ACC112 (cell line): ENCODE results near the gene P2RX4.

Source experiments
- H2AFZ ChIP-seq: fragments of 200-600 bp; sonication (generic); one replicate; pipeline ENCODE4 v1.6.0; 2017; ENCODE audit warnings: antibody characterized with exemption, low read length; ENCODE audit not compliant: unreplicated experiment
- H3K27ac ChIP-seq: fragments of 200-600 bp; sonication (generic); 2 replicates; pipeline ENCODE4 v1.5.1; 2014; ENCODE audit warnings: low read depth, mild to moderate bottlenecking, antibody characterized with exemption, low read length, moderate library complexity
- H3K27me3 ChIP-seq: fragments of 200-600 bp; sonication (generic); 2 replicates; pipeline ENCODE4 v1.6.1; 2014; ENCODE audit warnings: mild to moderate bottlenecking, antibody characterized with exemption, low read length, moderate library complexity, mixed read lengths; ENCODE audit not compliant: insufficient read depth
- H3K36me3 ChIP-seq: fragments of 200-600 bp; sonication (generic); 2 replicates; pipeline ENCODE4 v1.6.1; 2016; ENCODE audit warnings: mild to moderate bottlenecking, antibody characterized with exemption, low read length, moderate library complexity, mixed read lengths; ENCODE audit not compliant: insufficient read depth
- H3K4me1 ChIP-seq: fragments of 200-600 bp; sonication (generic); one replicate; pipeline ENCODE4 v1.6.1; 2016; ENCODE audit warnings: low read length, mixed read lengths; ENCODE audit not compliant: insufficient read depth, unreplicated experiment, control insufficient read depth
- H3K4me3 ChIP-seq: fragments of 200-600 bp; sonication (generic); 2 replicates; pipeline ENCODE4 v1.5.1; 2014; ENCODE audit warnings: mild to moderate bottlenecking, low read depth, low read length
- H3K79me2 ChIP-seq: fragments of 200-600 bp; sonication (generic); one replicate; pipeline ENCODE4 v1.6.0; 2016; ENCODE audit warnings: low read length; ENCODE audit not compliant: control insufficient read depth, unreplicated experiment, insufficient read depth

Gene P2RX4

DNA sequence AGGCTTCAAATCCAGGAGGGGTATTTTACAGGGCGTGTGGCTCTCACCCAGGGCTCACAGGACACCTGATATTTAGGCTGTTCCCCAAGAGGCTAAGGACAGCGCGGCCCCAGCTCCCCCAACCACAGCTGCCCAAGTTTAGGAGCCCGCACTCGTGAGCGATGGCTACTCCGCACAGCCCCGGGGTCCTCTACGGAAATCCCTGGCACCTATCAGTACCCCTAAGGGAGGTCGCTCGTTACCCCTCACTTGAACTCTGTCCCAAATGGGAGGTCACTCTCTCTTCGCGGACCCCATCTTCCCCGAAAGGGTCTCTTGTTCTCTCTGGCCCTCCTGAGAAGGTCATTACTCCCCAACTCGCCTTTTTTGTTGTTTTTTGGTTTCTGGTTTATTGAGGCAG lies 708 bp upstream of the P2RX4 start:
- Histone ChIP-seq H2AFZ (no peak overlapping the region), H3K27me3 (no peaks in the 10 kb centered on the region), H3K79me2 (no peaks in the 10 kb centered on the region), H3K36me3 (no peaks in the 10 kb centered on the region), H3K4me3 (peak overlapping the region; percentile 92; the same call in 1 of the 2 replicates), H3K4me1 (peaks cover 5% of the 10 kb centered on the region), H3K27ac (no peak overlapping the region)

DNA sequence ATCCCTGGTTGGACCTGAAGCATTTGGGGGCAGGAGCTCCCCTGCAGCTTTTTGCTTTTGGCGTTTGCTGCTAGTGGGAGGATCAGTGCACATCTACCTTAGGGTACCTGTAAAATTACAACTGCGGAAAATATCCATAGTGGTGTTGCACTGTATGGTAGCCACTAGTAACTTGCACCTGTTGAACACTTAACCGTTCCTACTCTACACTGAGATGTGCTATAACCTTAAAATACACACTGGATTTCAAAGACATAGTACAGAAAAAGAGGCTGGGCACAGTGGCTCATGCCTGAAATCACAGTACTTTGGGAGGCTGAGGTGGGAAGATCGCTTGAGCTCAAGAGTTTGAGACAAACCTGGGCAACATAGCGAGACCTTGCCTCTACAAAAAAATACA lies 2.9 kb downstream of the P2RX4 start:
- H3K36me3 ChIP-seq: no peaks in the 10 kb centered on the region
- H2AFZ ChIP-seq: no peak overlapping the region
- no peaks in the 10 kb centered on the region for H3K79me2 ChIP-seq
- no peak overlapping the region for H3K27ac ChIP-seq
- H3K4me1 ChIP-seq: peaks cover 18% of the 10 kb centered on the region
- no peaks in the 10 kb centered on the region for H3K27me3 ChIP-seq
- no peak overlapping the region for H3K4me3 ChIP-seq

- peaks cover 18% of the 10 kb centered on the region for H3K4me1 ChIP-seq
- H3K27me3 ChIP-seq: no peaks in the 10 kb centered on the region
- H3K27ac ChIP-seq: peak overlapping the region; percentile 86
- H3K36me3 ChIP-seq: peaks cover 5% of the 10 kb centered on the region; the same call in 1 of the 2 replicates
- H3K4me3 ChIP-seq: peak overlapping the region; percentile 0; the same call in 1 of the 2 replicates
- no peak overlapping the region for H2AFZ ChIP-seq
- H3K79me2 ChIP-seq: no peaks in the 10 kb centered on the region
Observed at GRCh38 chr12:121214166-121214777, 4.3 kb downstream of the P2RX4 start.

DNA sequence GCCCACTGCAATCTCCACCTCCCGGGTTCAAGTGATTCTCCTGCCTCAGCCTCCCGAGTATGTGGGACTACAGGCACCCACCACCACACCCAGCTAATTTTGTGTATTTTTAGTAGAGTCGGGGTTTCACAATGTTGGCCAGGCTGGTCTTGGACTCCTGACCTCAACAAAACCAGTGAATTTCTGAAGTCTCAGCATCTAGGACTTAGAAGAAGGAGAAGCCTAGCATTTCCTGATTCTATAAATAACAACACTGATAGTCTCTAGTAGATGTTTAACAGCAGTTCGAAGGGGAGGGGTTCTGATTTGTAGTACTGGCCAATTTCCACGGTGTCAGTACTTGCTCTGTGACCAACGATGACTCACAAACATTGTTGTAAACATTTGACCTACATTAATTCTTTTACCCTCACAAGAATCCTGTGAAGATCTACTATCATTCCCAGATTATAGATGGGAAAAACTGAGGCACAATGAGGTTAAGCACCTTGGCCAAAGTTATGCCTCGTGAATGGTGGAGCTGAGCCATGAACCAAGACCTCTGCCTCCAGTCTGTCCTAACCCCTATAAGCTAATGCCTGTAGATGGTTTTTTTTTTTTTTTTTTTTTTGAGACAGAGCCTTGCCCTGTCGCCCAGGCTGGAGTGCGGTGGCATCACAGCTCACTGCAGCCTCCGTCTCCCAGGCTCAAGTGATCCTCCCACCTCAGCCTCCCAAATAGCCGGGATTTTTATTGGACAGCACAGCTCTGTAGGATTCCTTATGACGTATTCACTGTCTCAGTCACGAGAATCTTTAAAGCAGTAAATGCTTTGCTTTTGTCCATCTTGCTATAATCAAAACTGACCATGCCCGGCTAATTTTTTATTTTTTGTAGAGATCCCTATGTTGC lies 5.2 kb downstream of the P2RX4 start:
- no peaks in the 10 kb centered on the region for H3K27me3 ChIP-seq
- peaks cover 18% of the 10 kb centered on the region for H3K4me1 ChIP-seq
- H2AFZ ChIP-seq: no peak overlapping the region
- H3K36me3 ChIP-seq: peaks cover 5% of the 10 kb centered on the region; the same call in 1 of the 2 replicates
- H3K27ac ChIP-seq: peak overlapping the region; percentile 86
- no peaks in the 10 kb centered on the region for H3K79me2 ChIP-seq
- H3K4me3 ChIP-seq: peak overlapping the region; percentile 0

GRCh38 chr12:121216102-121216501 lies 6.2 kb downstream of the P2RX4 start:
- H3K27me3 ChIP-seq: no peaks in the 10 kb centered on the region
- no peak overlapping the region for H3K4me3 ChIP-seq
- peaks cover 5% of the 10 kb centered on the region; the same call in 1 of the 2 replicates for H3K36me3 ChIP-seq
- H3K27ac ChIP-seq: no peak overlapping the region
- H3K79me2 ChIP-seq: no peaks in the 10 kb centered on the region
- no peak overlapping the region for H2AFZ ChIP-seq
- H3K4me1 ChIP-seq: peaks cover 18% of the 10 kb centered on the region

GRCh38 chr12:121217063-121217462 lies 7.1 kb downstream of the P2RX4 start:
- H3K79me2 ChIP-seq: no peaks in the 10 kb centered on the region
- H2AFZ ChIP-seq: no peak overlapping the region
- no peak overlapping the region for H3K4me3 ChIP-seq
- H3K36me3 ChIP-seq: peaks cover 5% of the 10 kb centered on the region; the same call in 1 of the 2 replicates
- H3K4me1 ChIP-seq: peaks cover 18% of the 10 kb centered on the region
- no peaks in the 10 kb centered on the region for H3K27me3 ChIP-seq
- no peak overlapping the region for H3K27ac ChIP-seq

DNA sequence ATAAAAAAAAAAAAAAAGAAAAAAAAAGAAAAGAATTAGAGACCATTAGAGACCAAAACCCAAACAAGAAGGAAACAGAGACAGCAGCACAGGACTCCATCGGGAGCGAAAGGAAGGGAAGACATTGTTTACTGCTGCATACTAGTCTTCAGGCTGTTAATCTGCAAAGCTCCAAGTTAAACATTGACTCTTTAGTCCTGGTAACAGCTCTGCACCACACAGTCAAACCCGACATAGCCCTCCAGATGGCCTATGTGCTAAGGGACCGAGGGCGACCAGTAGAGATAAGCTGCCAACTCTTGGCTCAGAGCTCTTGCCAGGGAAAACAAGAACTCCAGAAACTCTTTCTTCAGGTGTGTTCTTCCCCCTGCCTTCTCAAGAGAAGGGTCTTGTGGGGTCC lies 7.8 kb downstream of the P2RX4 start:
- H3K36me3 ChIP-seq: peaks cover 5% of the 10 kb centered on the region; the same call in 1 of the 2 replicates
- no peaks in the 10 kb centered on the region for H3K79me2 ChIP-seq
- no peak overlapping the region for H3K27ac ChIP-seq
- H2AFZ ChIP-seq: no peak overlapping the region
- no peaks in the 10 kb centered on the region for H3K27me3 ChIP-seq
- peaks cover 18% of the 10 kb centered on the region for H3K4me1 ChIP-seq
- H3K4me3 ChIP-seq: no peak overlapping the region

GRCh38 chr12:121218588-121219352 lies 8.8 kb downstream of the P2RX4 start:
- Histone ChIP-seq H2AFZ (no peak overlapping the region), H3K27me3 (no peaks in the 10 kb centered on the region), H3K27ac (no peak overlapping the region), H3K79me2 (no peaks in the 10 kb centered on the region), H3K36me3 (peaks cover 5% of the 10 kb centered on the region; the same call in 1 of the 2 replicates), H3K4me3 (no peak overlapping the region), H3K4me1 (peaks cover 18% of the 10 kb centered on the region)

GRCh38 chr12:121219353-121219986 lies 9.5 kb downstream of the P2RX4 start:
- Histone ChIP-seq H3K27ac (no peak overlapping the region), H3K4me1 (peaks cover 11% of the 10 kb centered on the region), H2AFZ (no peak overlapping the region), H3K4me3 (no peak overlapping the region), H3K27me3 (no peaks in the 10 kb centered on the region), H3K36me3 (peaks cover 5% of the 10 kb centered on the region; the same call in 1 of the 2 replicates), H3K79me2 (no peaks in the 10 kb centered on the region)

DNA sequence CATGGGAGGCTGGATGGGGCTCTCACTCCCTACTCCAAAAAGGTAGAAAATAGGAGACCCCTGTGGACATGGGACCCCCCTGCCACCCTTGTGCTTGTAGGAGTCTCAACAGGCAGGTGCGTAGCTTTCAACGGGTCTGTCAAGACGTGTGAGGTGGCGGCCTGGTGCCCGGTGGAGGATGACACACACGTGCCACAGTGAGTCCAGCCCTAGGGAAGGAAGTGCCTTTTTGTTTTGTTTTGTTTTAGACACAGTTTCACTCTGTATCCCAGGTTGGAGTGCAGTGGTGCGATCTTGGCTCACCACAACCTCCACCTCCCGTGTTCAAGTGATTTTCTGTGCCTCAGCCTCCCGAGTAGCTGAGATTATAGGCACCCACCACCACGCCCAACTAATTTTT lies 12.9 kb downstream of the P2RX4 start:
- H3K36me3 ChIP-seq: peaks cover 5% of the 10 kb centered on the region; the same call in 1 of the 2 replicates
- no peaks in the 10 kb centered on the region for H3K27me3 ChIP-seq
- H3K4me1 ChIP-seq: no peaks in the 10 kb centered on the region
- no peaks in the 10 kb centered on the region for H3K79me2 ChIP-seq
- H2AFZ ChIP-seq: no peak overlapping the region
- no peak overlapping the region for H3K4me3 ChIP-seq
- no peak overlapping the region for H3K27ac ChIP-seq
